NCI-H2196 (cell line): ENCODE results near the gene HMGCS2.
A peak's percentile ranks its signal among the peaks of the same experiment; 100 is the strongest.

ENCODE experiments used
- DNase-seq: peaks from one replicate; lab custom pipeline; 2025; ENCODE audit not compliant: unreplicated experiment; lab: John Stamatoyannopoulos, UW

HMGCS2 gene

DNA sequence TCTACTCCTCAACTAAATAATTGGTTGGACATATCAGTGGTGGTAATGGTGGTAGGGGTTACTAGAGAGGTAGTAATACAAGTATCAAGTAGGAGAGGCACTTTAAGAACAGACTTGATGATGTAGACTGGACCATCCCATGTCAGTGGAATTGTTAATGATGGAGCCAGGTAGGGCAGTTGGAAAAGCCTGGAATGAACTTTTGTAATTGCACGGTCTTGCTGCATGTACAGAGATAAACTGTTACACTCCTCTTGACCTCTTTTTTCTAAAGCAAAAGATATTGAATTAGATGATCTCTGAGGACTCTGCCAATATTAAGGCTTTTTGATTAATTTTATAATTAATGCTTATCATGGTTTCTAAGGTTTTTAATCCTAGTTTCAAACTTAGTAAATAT is 5.8 kb downstream of the HMGCS2 start:
- DNase-seq: no peak

DNA sequence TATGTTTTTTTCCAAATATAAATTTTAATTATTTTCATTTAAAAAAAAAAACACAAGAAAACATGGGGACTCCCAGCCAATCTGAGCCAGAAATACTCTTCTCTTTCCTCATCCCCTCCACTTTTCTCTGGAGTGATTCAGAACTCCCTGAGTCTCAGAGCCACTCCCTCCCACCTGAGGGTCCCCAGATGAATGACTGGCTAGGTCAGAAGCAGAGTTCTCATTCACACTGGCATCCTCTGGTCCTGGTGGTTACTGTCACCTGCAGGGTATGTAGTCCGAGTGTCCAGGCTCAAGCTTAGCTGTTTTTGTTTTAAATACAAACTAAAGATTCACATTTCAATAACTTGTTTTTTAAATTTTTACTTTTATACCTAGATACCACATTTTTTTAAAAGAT is 6.3 kb downstream of the HMGCS2 start:
- no peak for DNase-seq

GRCh38 chr1:119758584-119758983 is 10.1 kb downstream of the HMGCS2 start:
- no peak for DNase-seq

DNA sequence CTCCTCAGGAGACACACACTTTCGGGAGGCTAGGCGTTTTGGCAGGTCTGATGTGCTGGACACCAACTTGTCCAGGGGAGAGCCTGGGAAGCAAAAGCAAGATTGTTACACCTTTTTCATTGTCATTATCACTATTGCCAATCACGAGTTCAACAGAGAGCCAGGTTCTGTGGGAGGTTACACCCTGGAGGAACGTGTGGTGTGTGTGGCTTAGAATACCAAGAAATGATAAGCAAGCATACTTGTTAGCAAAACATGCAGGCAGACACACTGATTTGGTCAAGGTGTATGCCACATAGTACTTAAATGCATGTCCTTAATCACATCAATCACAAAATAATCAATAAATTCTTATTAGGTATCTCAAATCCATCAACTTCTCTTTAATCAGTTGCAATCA is 16.1 kb downstream of the HMGCS2 start:
- no peak for DNase-seq

- no peak for DNase-seq
These were observed 20.7 kb downstream of the HMGCS2 start for GRCh38 chr1:119748040-119748439.

DNA sequence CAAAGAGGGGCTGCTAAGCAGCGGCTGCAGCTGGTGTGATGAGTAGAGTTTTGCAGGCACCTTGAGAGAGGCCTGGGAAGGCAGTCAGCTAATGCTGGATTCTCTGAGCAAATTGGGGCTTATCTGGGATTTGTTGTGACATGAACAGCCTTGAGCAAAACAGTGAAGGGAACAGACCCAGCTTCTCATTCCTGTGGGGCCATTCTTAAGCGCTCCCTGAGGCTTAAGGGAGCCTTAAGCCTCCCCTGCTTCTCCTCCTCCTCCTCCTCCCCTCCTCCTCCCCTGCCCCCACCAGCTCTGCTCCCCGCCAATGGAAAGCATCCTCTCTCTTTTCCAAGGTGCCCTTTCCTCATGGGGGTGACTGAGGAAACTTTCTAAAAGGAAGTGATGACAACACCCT is 21.3 kb downstream of the HMGCS2 start:
- no peak for DNase-seq

- no peak for DNase-seq
These were observed 23.7 kb downstream of the HMGCS2 start for GRCh38 chr1:119745034-119745433.

GRCh38 chr1:119744598-119744942 is 24.1 kb downstream of the HMGCS2 start:
- no peak for DNase-seq

DNA sequence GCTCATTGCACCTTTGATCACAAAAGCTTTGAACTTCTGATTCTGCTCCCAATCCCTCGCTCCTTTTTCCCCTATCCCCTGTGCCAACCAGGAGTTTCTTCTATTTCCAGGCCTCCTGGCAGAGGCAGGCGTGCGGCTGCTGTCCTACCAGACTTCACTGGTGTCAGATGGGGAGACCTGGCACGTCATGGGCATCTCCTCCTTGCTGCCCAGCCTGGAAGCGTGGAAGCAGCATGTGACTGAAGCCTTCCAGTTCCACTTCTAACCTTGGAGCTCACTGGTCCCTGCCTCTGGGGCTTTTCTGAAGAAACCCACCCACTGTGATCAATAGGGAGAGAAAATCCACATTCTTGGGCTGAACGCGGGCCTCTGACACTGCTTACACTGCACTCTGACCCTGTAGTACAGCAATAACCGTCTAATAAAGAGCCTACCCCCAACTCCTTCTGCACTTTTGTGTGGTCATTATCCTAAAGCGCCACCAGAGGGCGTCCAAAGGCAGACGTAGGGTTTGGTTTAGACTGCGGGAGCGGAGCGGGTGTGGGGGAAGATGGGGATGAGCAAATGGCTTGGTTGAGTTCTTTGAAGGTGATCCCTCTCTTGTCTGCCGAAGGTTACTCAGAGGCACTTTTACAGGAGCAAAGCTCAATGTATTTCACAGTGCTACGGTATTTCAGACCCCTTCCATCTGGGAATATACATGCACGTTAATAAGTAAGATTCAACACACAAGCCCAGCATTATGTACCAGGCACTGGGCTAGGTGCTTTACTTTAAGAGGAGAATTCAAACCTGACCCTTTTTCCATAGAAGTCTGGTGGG is 24.7 kb downstream of the HMGCS2 start:
- DNase-seq: peak; percentile 76

DNA sequence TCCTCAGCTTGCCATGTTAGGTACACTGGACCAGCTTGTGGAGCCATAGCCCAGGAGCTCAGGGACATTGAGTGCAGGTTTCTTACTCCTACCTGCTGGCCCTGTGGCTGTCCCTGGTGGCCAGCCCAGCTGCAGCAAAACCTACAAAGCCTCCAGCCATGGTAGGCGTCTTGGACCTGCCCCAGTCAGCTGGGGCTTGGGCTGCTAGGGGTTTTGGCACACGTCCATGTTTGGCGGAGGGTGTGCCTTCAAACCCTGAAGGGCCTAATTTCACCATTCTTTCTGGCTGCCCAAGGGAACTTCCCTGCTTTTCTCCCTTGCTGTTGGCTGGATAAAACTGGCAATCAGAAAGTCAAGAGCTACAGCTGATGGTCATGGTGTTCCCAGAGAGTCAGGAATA is 25.4 kb downstream of the HMGCS2 start:
- DNase-seq: no peak

DNA sequence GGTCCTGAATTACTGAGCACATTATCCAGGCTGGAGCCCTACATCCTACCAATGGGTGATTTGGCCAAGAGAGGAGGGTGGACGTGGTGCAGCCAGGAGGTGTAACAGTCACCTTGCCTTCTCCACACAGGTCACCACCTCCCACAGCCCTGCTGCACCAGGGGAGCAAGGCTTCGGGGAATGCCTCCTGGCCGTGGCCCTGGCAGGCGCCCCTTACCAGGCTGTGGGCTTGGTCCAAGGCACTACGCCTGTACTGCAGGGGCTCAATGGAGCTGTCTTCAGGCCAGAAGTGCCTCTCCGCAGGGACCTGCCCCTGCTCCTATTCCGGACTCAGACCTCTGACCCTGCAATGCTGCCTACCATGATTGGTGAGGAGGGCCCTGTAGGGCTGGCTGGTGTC is 26.0 kb downstream of the HMGCS2 start:
- DNase-seq: no peak

DNA sequence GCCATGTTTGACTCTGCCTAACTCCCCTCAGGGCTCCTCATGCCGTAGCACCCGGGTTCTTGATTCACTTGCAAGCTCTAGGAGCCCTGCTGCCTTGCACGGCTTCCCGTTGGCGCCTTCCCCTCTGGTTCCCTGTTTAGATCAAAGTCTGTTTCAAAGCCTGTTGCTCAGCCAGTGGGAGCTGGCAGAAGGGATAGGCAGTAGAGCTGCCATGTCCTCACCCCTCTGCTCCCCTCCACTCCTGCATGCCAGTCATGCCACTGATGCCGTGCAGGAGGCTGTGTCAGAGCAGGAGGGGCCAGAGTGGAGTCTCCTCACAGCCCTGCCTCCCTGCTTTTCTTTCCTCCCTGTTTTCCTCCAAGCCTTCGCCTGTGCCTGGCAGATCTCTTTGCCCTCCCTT is 26.5 kb downstream of the HMGCS2 start:
- DNase-seq: no peak

GRCh38 chr1:119740896-119741780 is 27.6 kb downstream of the HMGCS2 start:
- DNase-seq: no peak

- DNase-seq: no peak
These were observed 28.4 kb downstream of the HMGCS2 start for GRCh38 chr1:119740261-119740660.

GRCh38 chr1:119739150-119739549 is 29.6 kb downstream of the HMGCS2 start:
- DNase-seq: no peak

DNA sequence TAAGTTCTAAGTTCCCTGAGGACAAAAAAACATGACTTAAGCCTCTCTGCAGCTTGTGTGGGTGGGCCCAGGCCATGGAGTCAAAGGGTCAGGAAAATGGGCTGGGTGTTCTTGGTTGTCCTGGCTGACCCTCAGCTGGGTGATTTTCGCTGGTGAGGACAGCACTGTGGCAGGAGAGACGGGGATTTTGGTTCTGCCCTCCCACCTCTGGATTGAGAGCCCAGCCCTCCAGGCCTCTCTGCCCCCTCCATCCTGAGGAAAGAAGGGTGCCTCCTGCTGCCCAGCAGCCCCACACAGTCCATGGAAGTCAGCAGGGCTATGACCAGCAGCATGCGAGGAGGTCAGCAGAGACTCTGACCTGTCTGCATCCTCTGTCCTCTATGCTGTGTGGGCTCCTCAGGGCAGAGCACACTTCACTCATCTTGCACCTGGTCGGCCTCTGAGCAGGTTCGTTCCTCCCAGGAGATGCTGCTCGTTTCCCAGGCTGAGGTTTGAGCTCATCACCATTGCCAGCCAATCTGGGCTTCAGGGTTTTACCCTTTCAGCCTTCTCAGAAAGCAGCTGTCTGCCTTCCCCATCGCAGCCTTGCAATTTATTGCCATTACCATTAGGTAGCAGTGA is 30.5 kb downstream of the HMGCS2 start:
- no peak for DNase-seq

DNA sequence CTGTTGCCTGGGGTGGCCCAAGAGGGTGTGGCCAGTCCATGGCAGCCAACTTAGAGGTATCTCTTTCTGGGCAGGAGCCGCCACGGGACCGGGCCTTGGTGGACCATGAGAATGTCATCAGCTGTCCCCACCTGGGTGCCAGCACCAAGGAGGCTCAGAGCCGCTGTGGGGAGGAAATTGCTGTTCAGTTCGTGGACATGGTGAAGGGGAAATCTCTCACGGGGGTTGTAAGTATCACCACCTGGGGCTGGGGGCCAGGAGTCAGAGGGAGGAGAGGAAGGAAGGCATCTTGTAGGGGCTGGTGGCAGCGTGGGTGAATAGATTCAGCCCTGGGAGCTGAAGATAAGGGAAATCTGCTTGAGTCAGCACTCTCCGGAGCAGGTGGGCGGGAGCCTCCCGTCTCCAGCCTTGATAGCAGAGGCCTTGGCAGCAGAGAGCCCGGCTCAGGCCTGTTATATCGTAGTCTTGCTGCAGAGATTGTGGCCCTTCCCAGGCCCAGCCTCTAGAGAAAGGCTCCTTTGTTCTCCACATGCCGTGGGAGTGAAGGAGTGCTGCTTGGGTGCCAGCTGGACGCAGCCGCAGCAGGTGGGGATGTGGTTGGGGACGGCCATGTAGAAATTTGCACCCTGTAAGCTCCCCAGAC is 31.5 kb downstream of the HMGCS2 start:
- DNase-seq: peak; percentile 7

- no peak for DNase-seq
These were observed 32.1 kb downstream of the HMGCS2 start for GRCh38 chr1:119736649-119737039.

- no peak for DNase-seq
These were observed 33.5 kb downstream of the HMGCS2 start for GRCh38 chr1:119735217-119735616.

- no peak for DNase-seq
These were observed 35.0 kb downstream of the HMGCS2 start for GRCh38 chr1:119733754-119734153.

DNA sequence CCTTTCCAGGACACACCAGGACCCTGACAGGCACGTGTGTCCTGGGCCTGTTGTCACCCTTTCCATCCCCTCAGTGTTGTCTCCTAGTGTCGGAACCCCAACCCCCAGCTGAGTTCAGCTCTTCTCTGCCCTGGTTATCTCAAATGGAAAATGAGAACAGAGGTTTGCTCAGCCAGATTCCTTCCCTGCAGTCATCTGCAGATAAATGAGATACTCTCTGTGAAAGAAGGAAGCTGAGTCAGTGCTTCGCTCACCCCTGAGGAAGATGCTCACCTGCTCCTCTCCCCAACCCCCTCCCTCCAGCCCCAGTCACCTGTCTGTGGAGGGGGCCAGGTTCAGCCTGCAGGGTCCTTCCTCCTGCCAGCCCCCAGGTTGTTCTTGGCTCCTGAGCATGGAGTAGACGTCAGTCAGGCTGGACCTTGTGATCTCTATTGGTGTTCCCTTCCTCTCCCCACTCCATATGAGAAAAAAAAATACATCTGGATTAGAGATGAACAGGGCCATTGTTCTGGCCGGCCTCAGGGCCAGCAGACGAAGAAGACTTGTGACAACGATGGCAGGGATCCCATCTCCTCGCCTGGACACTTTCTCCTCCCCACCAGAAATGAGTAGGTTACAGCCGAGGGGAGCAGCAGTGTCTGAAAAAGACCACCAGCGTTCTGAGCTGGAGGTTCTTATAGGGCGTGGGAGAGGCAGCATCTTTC is 36.1 kb downstream of the HMGCS2 start:
- no peak for DNase-seq
